ENCODE measurements around the gene RANGRF.

DNA sequence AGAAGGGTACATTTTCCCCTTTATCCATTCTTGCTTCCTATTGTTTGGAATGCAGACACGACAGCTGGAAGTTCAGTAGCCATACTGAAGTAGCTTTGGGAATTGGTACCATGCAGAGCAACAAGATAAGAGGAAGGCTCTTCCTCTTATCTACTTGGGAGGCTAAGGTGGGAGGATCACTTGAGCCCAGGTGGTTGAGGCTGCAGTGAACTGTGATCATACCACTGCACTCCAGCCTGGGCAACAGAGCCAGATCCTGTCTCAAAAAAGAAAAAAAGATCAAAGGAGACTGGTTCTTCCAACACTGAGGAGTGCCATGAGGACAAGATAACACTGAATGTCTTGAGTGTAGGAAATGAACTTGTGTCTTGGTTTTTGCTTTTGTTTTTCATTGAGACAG lies 16.0 kb upstream of the RANGRF start:
- TF ChIP-seq, protein P1, sequence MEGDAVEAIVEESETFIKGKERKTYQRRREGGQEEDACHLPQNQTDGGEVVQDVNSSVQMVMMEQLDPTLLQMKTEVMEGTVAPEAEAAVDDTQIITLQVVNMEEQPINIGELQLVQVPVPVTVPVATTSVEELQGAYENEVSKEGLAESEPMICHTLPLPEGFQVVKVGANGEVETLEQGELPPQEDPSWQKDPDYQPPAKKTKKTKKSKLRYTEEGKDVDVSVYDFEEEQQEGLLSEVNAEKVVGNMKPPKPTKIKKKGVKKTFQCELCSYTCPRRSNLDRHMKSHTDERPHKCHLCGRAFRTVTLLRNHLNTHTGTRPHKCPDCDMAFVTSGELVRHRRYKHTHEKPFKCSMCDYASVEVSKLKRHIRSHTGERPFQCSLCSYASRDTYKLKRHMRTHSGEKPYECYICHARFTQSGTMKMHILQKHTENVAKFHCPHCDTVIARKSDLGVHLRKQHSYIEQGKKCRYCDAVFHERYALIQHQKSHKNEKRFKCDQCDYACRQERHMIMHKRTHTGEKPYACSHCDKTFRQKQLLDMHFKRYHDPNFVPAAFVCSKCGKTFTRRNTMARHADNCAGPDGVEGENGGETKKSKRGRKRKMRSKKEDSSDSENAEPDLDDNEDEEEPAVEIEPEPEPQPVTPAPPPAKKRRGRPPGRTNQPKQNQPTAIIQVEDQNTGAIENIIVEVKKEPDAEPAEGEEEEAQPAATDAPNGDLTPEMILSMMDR (IDR thresholded peaks at IDR 0.05) = no peak
- TF ChIP-seq POLR2A (IDR thresholded peaks at IDR 0.05) = no peak

All from right lobe of liver (tissue), 4 donors.